SKM-1 (cell line): ENCODE results near the gene DIS3L2.
"Not testable (repeated sequence)": the region's sequence is repeated elsewhere in the genome, so short reads cannot be mapped to it uniquely, and the experiment has no call there.

ENCODE experiments used
- DNase-seq: peaks from one replicate; lab custom pipeline; 2025; ENCODE audit not compliant: unreplicated experiment; lab: John Stamatoyannopoulos, UW

Gene DIS3L2

GRCh38 chr2:232378735-232379151 is 417.2 kb downstream of the DIS3L2 start, which contains the start of gene ALPP:
TSS of gene ALPP (plus strand) at chr2:232378751. CDS start at chr2:232378803, 52 bp downstream.
- DNase-seq = not testable (repeated sequence)

GRCh38 chr2:232379610-232380590 is 418.4 kb downstream of the DIS3L2 start:
- DNase-seq = not testable (repeated sequence)

- DNase-seq = not testable (repeated sequence)
Observed at GRCh38 chr2:232381204-232382031, 419.9 kb downstream of the DIS3L2 start.

DNA sequence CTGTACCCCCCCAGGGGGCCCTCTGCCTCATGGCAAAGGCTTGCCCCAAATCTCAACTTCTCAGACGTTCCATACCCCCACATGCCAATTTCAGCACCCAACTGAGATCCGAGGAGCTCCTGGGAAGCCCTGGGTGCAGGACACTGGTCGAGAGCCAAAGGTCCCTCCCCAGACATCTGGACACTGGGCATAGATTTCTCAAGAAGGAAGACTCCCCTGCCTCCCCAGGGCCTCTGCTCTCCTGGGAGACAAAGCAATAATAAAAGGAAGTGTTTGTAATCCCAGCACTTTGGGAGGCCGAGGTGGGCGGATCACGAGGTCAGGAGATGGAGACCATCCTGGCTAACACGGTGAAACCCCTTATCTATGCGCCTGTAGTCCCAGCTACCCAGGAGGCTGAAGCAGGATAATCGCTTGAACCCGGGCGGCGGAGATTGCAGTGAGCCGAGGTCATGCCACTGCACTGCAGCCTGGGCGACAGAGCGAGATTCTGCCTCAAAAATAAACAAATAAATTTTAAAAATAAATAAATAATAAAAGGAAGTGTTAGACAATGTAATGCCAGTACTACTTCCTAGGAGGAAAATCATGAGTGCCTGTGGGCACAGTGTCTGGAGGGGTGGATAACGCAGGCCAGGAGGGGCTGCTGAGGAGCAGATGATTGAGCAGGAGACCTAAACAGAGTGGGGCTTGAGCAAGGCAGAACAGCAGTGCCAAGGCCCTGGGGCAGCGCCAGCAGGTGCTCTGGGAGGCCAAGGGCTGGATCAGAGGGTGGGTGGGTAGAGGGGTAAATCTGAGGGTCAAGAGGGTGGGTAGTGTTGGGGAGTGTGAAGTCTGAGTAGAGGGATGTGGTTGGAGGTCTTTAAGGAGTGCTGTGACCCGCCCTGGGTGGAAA is 421.1 kb downstream of the DIS3L2 start:
- no peak for DNase-seq

- DNase-seq = no peak
Observed at GRCh38 chr2:232384466-232384865, 423.0 kb downstream of the DIS3L2 start.

GRCh38 chr2:232385058-232385457 is 423.5 kb downstream of the DIS3L2 start:
- DNase-seq = not testable (repeated sequence)

DNA sequence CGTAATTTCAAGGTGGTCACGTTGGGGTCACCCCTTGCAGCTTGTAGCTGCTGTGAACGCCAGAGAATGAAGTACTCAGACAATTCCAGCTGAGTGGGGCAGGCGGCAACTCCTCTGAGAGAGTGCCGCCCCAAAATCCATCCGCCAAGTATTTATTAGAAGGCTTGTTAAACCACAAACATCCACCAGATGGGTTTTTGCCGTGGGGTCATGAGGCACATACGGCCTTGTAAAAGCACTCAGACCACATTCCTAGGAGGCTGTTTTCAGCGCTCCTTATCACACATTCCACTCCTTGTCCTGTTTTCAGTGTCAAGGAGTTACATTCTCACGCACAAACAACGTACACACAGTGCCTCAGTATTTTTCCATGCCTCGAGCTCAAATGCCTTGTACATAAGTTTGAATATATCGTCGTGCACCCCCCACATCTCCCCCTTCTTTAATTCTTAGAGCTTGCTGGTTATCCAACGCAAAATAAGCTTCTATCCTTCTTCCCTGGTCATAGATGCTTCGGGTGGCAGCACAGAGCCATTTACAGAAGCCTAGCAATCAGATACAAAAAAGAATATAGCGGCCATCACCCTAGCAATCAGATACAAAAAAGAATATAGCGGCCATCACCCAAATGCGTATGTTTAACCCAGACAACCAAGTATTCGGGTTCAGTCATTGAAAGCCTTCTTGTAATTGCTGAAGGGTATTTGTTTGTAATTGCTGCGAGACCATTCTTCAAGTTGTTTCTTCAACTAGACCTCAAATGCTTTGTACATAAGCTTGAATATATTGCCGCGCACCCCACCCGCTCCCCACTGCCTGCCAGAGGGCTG is 424.4 kb downstream of the DIS3L2 start:
- no peak for DNase-seq

GRCh38 chr2:232386490-232386739 is 424.9 kb downstream of the DIS3L2 start:
- no peak for DNase-seq
